Activated T-helper 17 cell treated with anti-CD3 and anti-CD28 coated beads, Interleukin-2, amount 50 U/mL, for 72 hours (primary cell): Measurements from ENCODE around the gene SFMBT1. TPM values are rescaled to one million over a fixed set of nuclear protein-coding genes. Genes with fewer than 3 reads are reported as not detected.

ENCODE experiments used
- ATAC-seq: fragments of 150-1000 bp; cut with Tn5 transposase; replicated peaks from 2 replicates; pipeline ENCODE4 v1.10.0; 2021; ENCODE audit warnings: mild to moderate bottlenecking, moderate library complexity
- H3K27ac Mint-ChIP-seq: one replicate; pipeline ENCODE4 v1.8.0; 2022; ENCODE audit warnings: mixed read lengths
- H3K27me3 Mint-ChIP-seq: one replicate; pipeline ENCODE4 v1.8.0; 2022; ENCODE audit warnings: mixed read lengths
- H3K36me3 Mint-ChIP-seq: one replicate; pipeline ENCODE4 v1.8.0; 2022; ENCODE audit warnings: low read depth, mild to moderate bottlenecking, mixed read lengths
- H3K4me1 Mint-ChIP-seq: one replicate; pipeline ENCODE4 v1.8.0; 2022; ENCODE audit warnings: mixed read lengths
- H3K4me3 Mint-ChIP-seq: one replicate; pipeline ENCODE4 v1.8.0; 2022; ENCODE audit warnings: mild to moderate bottlenecking, mixed read lengths
- H3K9me3 Mint-ChIP-seq: one replicate; pipeline ENCODE4 v1.8.0; 2022; ENCODE audit warnings: mixed read lengths
- total RNA-seq, 2 donors: library from RNA; stranded (reverse); gene quantifications; one replicate each; pipeline ENCODE4 v1.2.3, GENCODE V29; 2022

The SFMBT1 gene
- total RNA-seq, 2 donors from 2014 or later = 26.1 to 29.9 TPM

DNA sequence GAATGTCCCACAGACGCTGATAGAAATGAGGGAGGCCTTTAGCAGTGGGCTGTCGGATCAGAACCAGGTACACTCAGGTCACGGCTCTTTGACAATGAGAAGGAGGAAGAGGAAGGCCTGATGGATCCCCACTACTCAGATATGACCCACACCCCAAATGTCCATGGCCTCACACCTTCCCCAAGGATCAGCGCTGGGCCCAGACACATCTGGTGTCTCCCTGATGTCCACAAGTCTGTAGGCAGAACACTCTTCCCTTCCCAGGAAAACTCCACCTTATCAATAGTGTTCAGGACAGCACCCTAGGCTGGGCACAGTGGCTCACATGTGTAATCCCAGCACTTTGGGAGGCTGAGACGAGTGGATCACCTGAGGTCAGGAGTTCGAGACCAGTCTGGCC is 33.3 kb upstream of the SFMBT1 start:
- Mint-ChIP-seq H3K4me1 (no peaks in the 10 kb centered on the region), H3K9me3 (no peaks in the 10 kb centered on the region), H3K27ac (no peak overlapping the region), H3K27me3 (no peaks in the 10 kb centered on the region), H3K4me3 (no peak overlapping the region), H3K36me3 (no peaks in the 10 kb centered on the region)
- ATAC-seq = no peak

- ATAC-seq = no peak
- no peak overlapping the region for H3K27ac Mint-ChIP-seq
- no peaks in the 10 kb centered on the region for H3K36me3 Mint-ChIP-seq
- H3K27me3 Mint-ChIP-seq = no peaks in the 10 kb centered on the region
- H3K9me3 Mint-ChIP-seq = no peaks in the 10 kb centered on the region
- no peaks in the 10 kb centered on the region for H3K4me1 Mint-ChIP-seq
- H3K4me3 Mint-ChIP-seq = no peak overlapping the region
Measured at GRCh38 chr3:53078656-53079055, 32.8 kb upstream of the SFMBT1 start.

DNA sequence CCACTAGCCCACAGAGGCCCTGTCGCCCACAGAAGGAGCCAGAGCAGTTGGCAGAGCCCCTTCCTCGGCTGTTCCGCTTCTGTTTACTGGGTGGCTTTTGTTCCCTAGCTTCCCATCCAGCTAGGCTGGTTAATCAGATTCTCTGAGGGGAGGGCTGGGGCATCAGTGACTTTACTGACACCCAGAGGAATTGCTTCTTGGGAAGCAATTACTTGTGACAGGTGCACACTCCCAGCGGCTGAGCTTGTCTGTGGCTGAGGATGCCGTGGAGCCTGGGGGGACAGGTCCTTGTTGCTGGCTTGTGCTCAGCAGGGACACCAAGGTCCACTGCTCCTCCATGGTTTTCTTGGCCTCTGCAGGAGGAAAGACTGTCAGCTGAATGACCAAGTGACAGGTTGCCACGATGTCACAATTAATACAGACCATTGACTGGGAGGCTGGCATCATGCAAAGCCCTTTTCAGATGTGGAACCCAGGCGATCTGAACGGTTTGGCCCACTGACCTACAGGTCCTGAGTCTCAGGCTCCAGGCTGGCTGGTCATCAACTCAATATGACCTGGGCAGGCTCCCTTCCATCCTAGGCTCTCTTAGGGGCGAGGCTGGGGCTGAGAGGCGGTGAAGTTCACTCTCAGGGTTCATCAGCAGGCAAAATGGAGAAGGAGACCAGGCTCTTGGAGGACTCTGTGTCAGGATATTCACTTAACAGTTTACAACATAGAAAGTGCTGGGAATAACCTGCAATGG is 31.8 kb upstream of the SFMBT1 start:
- Mint-ChIP-seq H3K4me1 (peaks cover 3% of the 10 kb centered on the region), H3K36me3 (no peaks in the 10 kb centered on the region), H3K4me3 (no peak overlapping the region), H3K27me3 (no peaks in the 10 kb centered on the region), H3K27ac (no peak overlapping the region), H3K9me3 (no peaks in the 10 kb centered on the region)
- ATAC-seq = no peak

GRCh38 chr3:53075743-53076140 is 29.9 kb upstream of the SFMBT1 start:
- Mint-ChIP-seq H3K4me3 (no peak overlapping the region), H3K9me3 (no peaks in the 10 kb centered on the region), H3K36me3 (no peaks in the 10 kb centered on the region), H3K27me3 (no peaks in the 10 kb centered on the region), H3K27ac (no peak overlapping the region), H3K4me1 (peaks cover 8% of the 10 kb centered on the region)
- ATAC-seq = no peak

DNA sequence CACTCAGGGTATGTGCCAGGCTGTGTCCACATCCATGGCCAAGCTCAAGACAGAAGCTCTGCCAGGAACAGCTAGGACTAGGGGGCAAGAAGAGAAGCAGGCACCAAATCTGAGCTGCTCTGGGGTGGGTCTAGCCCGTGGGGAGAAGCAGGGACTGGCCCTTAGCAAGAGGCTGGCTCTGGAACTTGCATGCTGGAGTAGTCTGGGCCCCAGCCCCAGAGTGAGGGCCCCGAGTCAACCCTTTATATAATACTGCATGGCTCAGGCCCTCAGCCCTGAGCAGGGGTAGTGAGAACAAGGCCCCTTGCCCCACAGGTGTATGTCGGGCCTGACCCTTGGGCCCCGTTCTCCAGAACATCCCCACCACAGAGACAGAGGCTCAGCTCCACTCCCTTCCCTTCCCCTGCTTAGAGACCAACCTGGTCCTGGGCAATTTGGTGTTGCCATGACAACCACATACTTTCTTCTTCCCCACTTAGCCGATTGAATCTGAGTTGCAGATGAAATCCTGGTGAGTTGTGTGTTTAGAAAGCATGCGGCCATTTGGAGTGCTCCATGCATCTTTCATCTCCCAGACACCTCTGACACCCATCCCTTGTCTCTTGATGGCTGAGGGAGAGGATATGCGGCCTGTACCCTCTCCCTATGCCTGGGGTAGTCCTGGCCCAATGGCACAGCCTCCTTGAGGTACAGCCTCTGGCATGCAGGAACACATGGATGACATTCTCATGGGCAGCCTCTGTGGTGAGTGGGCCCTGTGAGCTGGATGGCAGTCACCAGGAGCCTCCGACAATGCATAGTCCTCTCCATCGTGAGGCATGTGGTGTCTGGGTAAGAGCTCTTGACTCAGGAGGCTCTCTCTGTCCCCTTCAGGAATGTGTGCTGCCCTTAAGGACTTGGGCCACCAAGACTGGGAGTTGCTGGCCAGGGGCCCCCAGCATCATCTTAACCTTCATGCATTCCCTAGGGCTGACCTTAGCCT is 29.2 kb upstream of the SFMBT1 start:
- no peak for ATAC-seq
- Mint-ChIP-seq H3K27ac (peak overlapping the region; percentile 34), H3K36me3 (no peaks in the 10 kb centered on the region), H3K27me3 (no peaks in the 10 kb centered on the region), H3K4me1 (peaks cover 8% of the 10 kb centered on the region), H3K4me3 (peak overlapping the region; percentile 37), H3K9me3 (no peaks in the 10 kb centered on the region)

DNA sequence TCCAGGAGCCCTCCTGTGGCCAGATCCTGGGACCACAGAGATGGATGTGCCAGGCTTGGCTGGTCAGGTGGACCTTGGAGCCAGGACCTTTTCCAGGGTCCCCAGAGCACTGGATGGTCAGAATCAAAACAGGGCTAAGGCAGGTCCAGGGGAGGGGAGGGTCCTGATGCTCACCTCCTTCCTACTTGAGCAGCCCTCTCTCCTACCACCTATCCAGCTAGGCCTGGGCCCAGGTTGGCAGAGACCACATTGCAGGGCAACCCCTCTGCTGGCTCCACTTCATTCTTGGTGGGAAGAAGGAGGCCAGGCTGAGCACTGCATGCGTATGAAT is 28.5 kb upstream of the SFMBT1 start:
- Mint-ChIP-seq H3K4me1 (peaks cover 8% of the 10 kb centered on the region), H3K27me3 (no peaks in the 10 kb centered on the region), H3K27ac (peak overlapping the region; percentile 34), H3K4me3 (peak overlapping the region; percentile 37), H3K36me3 (no peaks in the 10 kb centered on the region), H3K9me3 (no peaks in the 10 kb centered on the region)
- no peak for ATAC-seq

GRCh38 chr3:53073553-53074365 is 27.9 kb upstream of the SFMBT1 start:
- no peak for ATAC-seq
- Mint-ChIP-seq H3K27ac (peak overlapping the region; percentile 93), H3K9me3 (no peaks in the 10 kb centered on the region), H3K4me1 (peaks cover 8% of the 10 kb centered on the region), H3K4me3 (peak overlapping the region; percentile 93), H3K27me3 (no peaks in the 10 kb centered on the region), H3K36me3 (no peaks in the 10 kb centered on the region)

DNA sequence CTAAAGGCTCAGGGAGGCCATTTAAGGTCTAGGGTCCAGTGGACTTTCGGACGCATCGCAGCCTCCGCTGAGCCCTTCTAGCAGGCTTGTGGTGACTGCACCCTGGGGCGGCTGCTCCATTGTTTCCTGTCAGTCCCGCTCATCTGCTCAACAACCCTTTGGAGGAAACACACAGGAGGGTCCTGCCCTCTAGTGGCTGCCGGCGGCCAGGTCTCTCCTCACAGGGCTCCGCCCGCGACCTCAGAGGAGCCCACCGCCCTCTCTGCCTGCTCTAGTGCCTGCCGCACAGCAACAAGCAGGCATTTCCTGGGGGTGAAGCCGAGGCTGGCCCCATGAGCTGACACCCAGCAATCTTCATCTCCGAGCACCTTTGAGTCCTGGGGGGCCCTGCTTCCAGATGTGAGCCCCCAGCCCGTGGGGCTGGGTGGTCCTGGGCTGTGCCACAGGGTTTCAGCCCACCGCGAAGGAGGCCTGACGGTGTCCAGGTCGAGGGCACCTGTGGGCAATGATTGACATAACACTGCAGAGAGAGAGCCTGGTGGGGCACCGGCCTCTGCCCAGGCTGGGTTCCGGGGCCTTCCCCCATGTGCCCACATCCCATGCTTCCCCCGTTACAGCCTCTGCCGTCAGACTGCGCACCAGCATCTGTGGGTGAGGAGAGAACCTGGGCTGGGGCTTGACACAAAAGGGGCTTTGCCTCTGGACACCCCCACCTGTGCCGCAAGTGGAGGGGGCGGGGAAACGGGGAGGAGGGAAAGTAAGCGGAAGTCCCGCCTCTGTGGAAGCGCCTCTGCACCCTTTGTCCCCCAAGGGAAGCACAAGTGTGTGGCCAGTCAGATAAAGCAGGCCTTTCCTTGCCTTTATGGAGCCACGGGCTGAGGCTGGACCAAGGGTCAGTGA is 27.0 kb upstream of the SFMBT1 start:
- peak; percentile 96 for ATAC-seq
- no peaks in the 10 kb centered on the region for H3K27me3 Mint-ChIP-seq
- no peaks in the 10 kb centered on the region for H3K9me3 Mint-ChIP-seq
- peaks cover 8% of the 10 kb centered on the region for H3K4me1 Mint-ChIP-seq
- H3K27ac Mint-ChIP-seq = peak overlapping the region; percentile 93
- H3K4me3 Mint-ChIP-seq = peak overlapping the region; percentile 93
- H3K36me3 Mint-ChIP-seq = no peaks in the 10 kb centered on the region

DNA sequence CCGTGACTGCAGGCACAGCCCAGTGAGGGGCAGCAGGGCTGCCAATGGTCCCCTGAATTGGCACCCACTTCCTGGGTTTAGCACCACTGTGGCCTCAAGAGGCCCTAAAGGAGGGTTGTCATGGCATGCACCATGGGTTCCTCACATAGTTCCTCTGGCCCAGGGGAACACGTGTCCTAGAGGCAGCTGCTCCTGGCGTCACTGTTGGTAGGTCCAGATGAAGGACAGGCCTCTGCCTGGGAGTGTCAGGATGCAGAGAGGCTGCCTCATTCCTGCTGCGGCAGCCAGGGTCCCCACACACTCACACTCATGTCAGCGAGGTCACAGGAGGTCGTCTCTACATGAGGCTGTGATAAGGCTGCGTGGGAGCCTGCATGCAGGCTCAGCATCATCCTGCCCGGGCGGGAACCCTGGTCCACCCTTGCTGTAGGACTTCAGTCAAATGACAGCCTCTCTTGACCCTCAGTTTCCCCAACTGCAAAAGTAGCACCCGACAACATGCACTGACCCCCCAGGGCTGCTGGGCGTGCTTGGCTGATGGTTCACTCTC is 26.1 kb upstream of the SFMBT1 start:
- Mint-ChIP-seq H3K4me1 (peaks cover 8% of the 10 kb centered on the region), H3K36me3 (no peaks in the 10 kb centered on the region), H3K27me3 (no peaks in the 10 kb centered on the region), H3K9me3 (no peaks in the 10 kb centered on the region), H3K27ac (peak overlapping the region; percentile 93), H3K4me3 (peak overlapping the region; percentile 93)
- no peak for ATAC-seq

GRCh38 chr3:53069422-53070068 is 23.7 kb upstream of the SFMBT1 start:
- Mint-ChIP-seq H3K4me1 (peaks cover 8% of the 10 kb centered on the region), H3K27ac (no peak overlapping the region), H3K36me3 (no peaks in the 10 kb centered on the region), H3K9me3 (no peaks in the 10 kb centered on the region), H3K27me3 (peaks cover 5% of the 10 kb centered on the region), H3K4me3 (no peak overlapping the region)
- ATAC-seq = no peak

- Mint-ChIP-seq H3K27me3 (peaks cover 7% of the 10 kb centered on the region), H3K9me3 (no peaks in the 10 kb centered on the region), H3K4me1 (peaks cover 8% of the 10 kb centered on the region), H3K36me3 (no peaks in the 10 kb centered on the region), H3K27ac (no peak overlapping the region), H3K4me3 (no peak overlapping the region)
- no peak for ATAC-seq
Measured at GRCh38 chr3:53068176-53068575, 22.3 kb upstream of the SFMBT1 start.

GRCh38 chr3:53067567-53067966 is 21.7 kb upstream of the SFMBT1 start:
- Mint-ChIP-seq H3K4me3 (no peak overlapping the region), H3K4me1 (peaks cover 4% of the 10 kb centered on the region), H3K36me3 (no peaks in the 10 kb centered on the region), H3K9me3 (no peaks in the 10 kb centered on the region), H3K27ac (no peak overlapping the region), H3K27me3 (peaks cover 7% of the 10 kb centered on the region)
- no peak for ATAC-seq

DNA sequence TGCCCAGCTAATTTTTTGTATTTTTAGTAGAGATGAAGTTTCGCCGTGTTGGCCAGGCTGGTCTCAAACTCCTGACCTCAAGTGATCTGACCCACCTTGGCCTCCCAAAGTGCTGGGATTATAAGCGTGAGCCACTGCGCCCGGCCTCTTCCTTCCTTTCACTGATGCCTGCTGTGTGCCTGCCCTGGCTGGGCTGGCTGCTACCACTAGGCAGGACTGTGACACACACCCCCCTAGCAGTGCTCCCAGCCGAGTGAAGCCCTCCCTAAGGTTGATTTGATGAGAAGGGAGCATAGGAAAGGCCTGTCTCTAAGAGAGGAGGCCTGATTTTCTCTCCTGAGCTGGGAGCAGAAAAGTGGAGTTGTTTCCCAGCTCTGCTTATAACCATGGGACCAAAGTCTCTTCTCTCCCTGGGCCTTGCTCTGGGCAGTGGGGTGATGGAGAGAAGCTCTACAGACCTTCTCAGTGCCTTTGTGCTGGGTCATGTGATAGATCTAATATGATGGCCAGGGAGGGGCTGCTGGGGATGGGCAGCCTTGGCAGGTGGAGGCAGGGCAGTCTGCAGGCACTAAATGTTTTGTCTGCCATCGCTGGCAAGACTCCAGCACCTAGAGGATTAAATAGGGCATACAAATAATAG is 20.1 kb upstream of the SFMBT1 start:
- no peak for ATAC-seq
- Mint-ChIP-seq H3K9me3 (no peaks in the 10 kb centered on the region), H3K4me1 (no peaks in the 10 kb centered on the region), H3K36me3 (no peaks in the 10 kb centered on the region), H3K27ac (no peak overlapping the region), H3K27me3 (peaks cover 9% of the 10 kb centered on the region), H3K4me3 (no peak overlapping the region)
